A673 (cell line): Measurements from ENCODE around the gene SPECC1L. TPM values are rescaled to one million over a fixed set of nuclear protein-coding genes. Genes with fewer than 3 reads are reported as not detected.

ENCODE experiments used
- BruUV-seq: library from RNA; stranded (reverse); fragments of 400-500 nt; replicated peaks from 2 replicates; lab custom pipeline; 2021; lab: Mats Ljungman, UMichigan
- CTCF ChIA-PET: fragments of 300-600 bp; sonication (Branson Sonifier 250); formaldehyde crosslinking; loops from one replicate; lab custom pipeline; 2022; ENCODE audit warnings: antibody characterized with exemption; lab: Charles Lee
- POLR2A ChIA-PET: fragments of 300-600 bp; sonication (Branson Sonifier 250); formaldehyde crosslinking; loops from one replicate; lab custom pipeline; 2022; ENCODE audit warnings: antibody characterized with exemption; ENCODE audit not compliant: low non-redundant PET; lab: Charles Lee
- DNase-seq: peaks from one replicate; pipeline ENCODE4 v3.0.0-alpha.2; 2015; ENCODE audit warnings: low spot score
- H3K27ac ChIP-seq: fragments of 200-600 bp; sonication (generic); 2 replicates; pipeline ENCODE4 v1.5.1; 2016; ENCODE audit warnings: mixed run types, low read depth, mild to moderate bottlenecking, mixed read lengths, antibody characterized with exemption, low read length; ENCODE audit not compliant: poor library complexity, severe bottlenecking
- H3K27me3 ChIP-seq: fragments of 200-600 bp; sonication (generic); replicated peaks from 2 replicates; pipeline ENCODE4 v1.6.1; 2017; ENCODE audit warnings: mixed run types, low read depth, mild to moderate bottlenecking, mixed read lengths, antibody characterized with exemption, low read length; ENCODE audit not compliant: insufficient read depth, poor library complexity
- H3K36me3 ChIP-seq: fragments of 200-600 bp; sonication (generic); 2 replicates; pipeline ENCODE4 v1.6.1; 2016; ENCODE audit warnings: mixed run types, mild to moderate bottlenecking, mixed read lengths, antibody characterized with exemption, low read length; ENCODE audit not compliant: insufficient read depth, poor library complexity, severe bottlenecking
- H3K4me1 ChIP-seq: fragments of 200-600 bp; sonication (generic); 2 replicates; pipeline ENCODE4 v1.6.1; 2017; ENCODE audit warnings: mixed run types, mild to moderate bottlenecking, mixed read lengths, antibody characterized with exemption, low read length; ENCODE audit not compliant: insufficient read depth, poor library complexity, severe bottlenecking
- H3K4me3 ChIP-seq: fragments of 200-600 bp; sonication (generic); 2 replicates; pipeline ENCODE4 v1.5.1; 2016; ENCODE audit warnings: low read depth, mixed run types, mild to moderate bottlenecking, mixed read lengths, low read length; ENCODE audit not compliant: poor library complexity, severe bottlenecking
- H3K9me3 ChIP-seq: fragments of 200-600 bp; sonication (generic); 2 replicates; pipeline ENCODE4 v1.6.1; 2016; ENCODE audit warnings: mixed run types, low read depth, mild to moderate bottlenecking, mixed read lengths, antibody characterized with exemption, low read length; ENCODE audit not compliant: poor library complexity, severe bottlenecking
- CTCF ChIP-seq: fragments of 300-800, 200-600 bp; sonication (generic); conservative IDR thresholded peaks from 2 replicates; pipeline ENCODE4 v1.5.1; 2017; ENCODE audit warnings: low read depth, mild to moderate bottlenecking, antibody characterized with exemption, low read length, moderate library complexity, mixed read lengths
- EZH2 ChIP-seq: fragments of 200-600 bp; sonication (generic); IDR thresholded peaks from 2 replicates; pipeline ENCODE4 v1.6.1; 2017; ENCODE audit warnings: borderline replicate concordance, low read depth, mild to moderate bottlenecking, mixed read lengths, antibody characterized with exemption, low read length; ENCODE audit not compliant: poor library complexity, severe bottlenecking
- intact Hi-C: fragments of 100-400 bp; cut with micrococcal nuclease; formaldehyde crosslinking; loops from one replicate; pipeline ENCODE4 v1.10.0; 2022; ENCODE audit not compliant: unreplicated experiment
- total RNA-seq: library from RNA; stranded (reverse); gene quantifications from 2 replicates; pipeline ENCODE4 v1.2.3, GENCODE V29; 2021

Gene SPECC1L
- total RNA-seq, 1 experiment from 2014 or later: 56.7 TPM

- H3K36me3 ChIP-seq: peaks cover 10% of the 10 kb centered on the region
- ChIA-PET CTCF (no interaction called here), POLR2A (no interaction called here)
- TF ChIP-seq EZH2 (no peak), CTCF (no peak)
- no peaks in the 10 kb centered on the region for H3K27me3 ChIP-seq
- no peak overlapping the region for H3K27ac ChIP-seq
- no TSS peak for BruUV-seq
- intact Hi-C loops: no loop called here
- H3K9me3 ChIP-seq: no peaks in the 10 kb centered on the region
- no peak for DNase-seq
- no peaks in the 10 kb centered on the region for H3K4me1 ChIP-seq
- no peak overlapping the region for H3K4me3 ChIP-seq
These were observed 141.6 kb downstream of the SPECC1L start for GRCh38 chr22:24412274-24412673.

GRCh38 chr22:24413271-24413670, 142.6 kb downstream of the SPECC1L start:
- Histone ChIP-seq H3K27ac (no peak overlapping the region), H3K36me3 (peaks cover 10% of the 10 kb centered on the region), H3K9me3 (no peaks in the 10 kb centered on the region), H3K4me1 (no peaks in the 10 kb centered on the region), H3K27me3 (no peaks in the 10 kb centered on the region), H3K4me3 (no peak overlapping the region)
- CTCF ChIA-PET: no interaction called here
- TF ChIP-seq CTCF (no peak), EZH2 (no peak)
- intact Hi-C loops: no loop called here
- POLR2A ChIA-PET: interaction anchor here (0.8 kb wide), 1 partner anchor 663 kb away, joined by 5 read pairs; no protein-coding TSS in a partner anchor
- no TSS peak for BruUV-seq
- no peak for DNase-seq

GRCh38 chr22:24413736-24414385, 143.2 kb downstream of the SPECC1L start:
- no peaks in the 10 kb centered on the region for H3K9me3 ChIP-seq
- H3K27me3 ChIP-seq: no peaks in the 10 kb centered on the region
- intact Hi-C loops: no loop called here
- H3K4me3 ChIP-seq: no peak overlapping the region
- no peaks in the 10 kb centered on the region for H3K4me1 ChIP-seq
- H3K36me3 ChIP-seq: peaks cover 10% of the 10 kb centered on the region
- TF ChIP-seq CTCF (no peak), EZH2 (no peak)
- DNase-seq: no peak
- BruUV-seq: no TSS peak
- CTCF ChIA-PET: no interaction called here
- POLR2A ChIA-PET: interaction anchor here (0.8 kb wide), 1 partner anchor 663 kb away, joined by 5 read pairs; no protein-coding TSS in a partner anchor
- H3K27ac ChIP-seq: no peak overlapping the region
